Testis (tissue), 3 donors: ENCODE data around the gene TMEM63B. TPM values are rescaled to one million over a fixed set of nuclear protein-coding genes. Genes with fewer than 3 reads are reported as not detected.

Experiments used
- DNase-seq: peaks from one replicate; pipeline ENCODE4 v3.0.0-alpha.2; 2019
- H3K27ac ChIP-seq, 2 donors: fragments of 200-600 bp; sonication (generic); one replicate each; pipeline ENCODE4 v1.5.1; 2019
- H3K27me3 ChIP-seq: fragments of 200-600 bp; sonication (generic); one replicate; pipeline ENCODE4 v1.5.1; 2019
- H3K36me3 ChIP-seq: fragments of 200-600 bp; sonication (generic); one replicate; pipeline ENCODE4 v1.5.1; 2017; ENCODE audit warnings: low read depth; ENCODE audit errors: missing control alignments
- H3K4me1 ChIP-seq: fragments of 200-600 bp; sonication (generic); one replicate; pipeline ENCODE4 v1.5.1; 2019
- H3K4me3 ChIP-seq, 2 donors: fragments of 200-600 bp; sonication (generic); one replicate each; pipeline ENCODE4 v1.5.1; 2017 to 2019
- H3K9me3 ChIP-seq: fragments of 200-600 bp; sonication (generic); one replicate; pipeline ENCODE4 v1.5.1; 2017
- POLR2A ChIP-seq: fragments of 450-650 bp; IDR thresholded peaks from one replicate; pipeline ENCODE4 v1.6.1; 2017; ENCODE audit warnings: antibody characterized with exemption, mild to moderate bottlenecking, moderate library complexity
- WGBS, 2 donors: methylation state at CpG; one replicate each; pipeline ENCODE4 v1.1.5; 2018; 5-methylcytosine and 5-hydroxymethylcytosine counted together
- intact Hi-C: fragments of 100-400 bp; cut with DNase I; formaldehyde crosslinking; loops from one replicate; pipeline ENCODE4 v1.15.1; 2023; ENCODE audit warnings: low total_unique reads
- polyA plus RNA-seq: library from polyadenylated mRNA; stranded (reverse); fragments of 350-450 nt; fragmentation: Illumina TruSeq; extraction: RNeasy Lipid Tissue Mini Kit (QIAGEN cat#74804); gene quantifications from one replicate; pipeline ENCODE4 v1.2.3, GENCODE V29; 2014; ENCODE audit warnings: low read depth, low replicate concordance; ENCODE audit not compliant: insufficient read depth
- total RNA-seq, 2 donors: library from RNA; depleted of rRNA; stranded (reverse); fragments of >200 nt; gene quantifications; one replicate each; pipeline ENCODE4 v1.2.3, GENCODE V29; 2016
- TF ChIP-seq, protein P1 (sequence below), 3 experiments: fragments of 450-650 bp in 2 of 3; fragments of 200-600 bp in 1 of 3; sonication (generic) in 1 of 3; IDR thresholded peaks; one replicate each; pipeline ENCODE4 v1.5.1; 2016 to 2019; ENCODE audit warnings: antibody characterized with exemption in 3 of 3, mild to moderate bottlenecking in 2 of 3, moderate library complexity in 1 of 3

The TMEM63B gene
- total and polyA plus RNA-seq, 3 donors from 2014 or later: 79.0 to 170 (median 139) TPM

DNA sequence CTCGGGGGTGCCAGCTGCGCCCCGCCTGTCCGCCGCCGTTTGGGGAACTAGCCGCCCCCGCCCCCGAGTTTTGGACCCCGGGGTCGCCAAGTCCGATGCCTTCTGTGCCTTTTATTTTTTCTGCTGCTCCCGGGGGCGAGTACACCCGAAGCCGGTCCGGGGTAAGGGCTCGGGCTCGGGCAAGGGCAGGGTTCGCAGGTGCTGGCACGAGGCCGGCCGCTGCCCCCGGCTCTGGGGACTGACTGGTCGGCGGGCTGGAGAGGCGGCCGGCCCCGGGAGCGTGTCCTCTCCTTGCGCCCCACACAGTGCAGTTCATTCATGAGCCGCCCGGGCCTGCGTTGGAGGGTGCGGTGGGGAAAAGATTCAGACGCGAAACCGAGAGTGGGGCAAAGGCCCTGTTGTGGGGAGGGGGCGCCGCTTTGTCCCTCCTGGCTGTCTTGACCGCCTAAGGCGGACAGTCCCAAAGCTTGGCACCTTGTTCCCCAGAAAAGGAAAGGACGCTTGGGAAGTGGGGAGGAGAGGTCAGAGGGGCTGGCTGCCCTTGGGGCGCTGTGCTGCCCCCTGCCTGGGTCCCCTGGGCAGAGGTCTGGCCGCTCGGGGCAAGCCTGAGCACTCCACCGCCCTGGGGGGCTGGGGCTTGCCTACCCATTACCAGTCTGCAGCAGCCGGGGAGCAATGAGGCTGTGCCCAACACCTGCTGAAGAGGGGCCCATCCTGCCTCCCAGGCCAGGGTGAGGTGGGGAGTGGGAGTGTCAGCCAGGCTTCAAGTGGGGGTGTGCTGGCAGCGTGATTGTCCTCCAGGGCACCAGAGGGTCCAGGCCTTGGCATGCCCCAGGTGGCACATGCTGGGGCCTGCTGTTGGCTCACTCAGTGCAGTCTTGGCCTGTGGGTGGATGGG, 915 bp downstream of the TMEM63B start:
- Histone ChIP-seq H3K27me3 (no peaks in the 10 kb centered on the region), H3K9me3 (no peaks in the 10 kb centered on the region), H3K4me1 (peaks cover 33% of the 10 kb centered on the region), H3K27ac (peak overlapping the region; percentile 79), H3K4me3 (peak overlapping the region; percentile 86 to 89), H3K36me3 (no peaks in the 10 kb centered on the region)
- no peak for TF ChIP-seq POLR2A
- TF ChIP-seq, protein P1, sequence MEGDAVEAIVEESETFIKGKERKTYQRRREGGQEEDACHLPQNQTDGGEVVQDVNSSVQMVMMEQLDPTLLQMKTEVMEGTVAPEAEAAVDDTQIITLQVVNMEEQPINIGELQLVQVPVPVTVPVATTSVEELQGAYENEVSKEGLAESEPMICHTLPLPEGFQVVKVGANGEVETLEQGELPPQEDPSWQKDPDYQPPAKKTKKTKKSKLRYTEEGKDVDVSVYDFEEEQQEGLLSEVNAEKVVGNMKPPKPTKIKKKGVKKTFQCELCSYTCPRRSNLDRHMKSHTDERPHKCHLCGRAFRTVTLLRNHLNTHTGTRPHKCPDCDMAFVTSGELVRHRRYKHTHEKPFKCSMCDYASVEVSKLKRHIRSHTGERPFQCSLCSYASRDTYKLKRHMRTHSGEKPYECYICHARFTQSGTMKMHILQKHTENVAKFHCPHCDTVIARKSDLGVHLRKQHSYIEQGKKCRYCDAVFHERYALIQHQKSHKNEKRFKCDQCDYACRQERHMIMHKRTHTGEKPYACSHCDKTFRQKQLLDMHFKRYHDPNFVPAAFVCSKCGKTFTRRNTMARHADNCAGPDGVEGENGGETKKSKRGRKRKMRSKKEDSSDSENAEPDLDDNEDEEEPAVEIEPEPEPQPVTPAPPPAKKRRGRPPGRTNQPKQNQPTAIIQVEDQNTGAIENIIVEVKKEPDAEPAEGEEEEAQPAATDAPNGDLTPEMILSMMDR (IDR thresholded peaks at IDR 0.05): peak in 1 of 3 experiments; percentile 22
- intact Hi-C loops: no loop called here
- 0 to 3% methylated on average over 11 to 48 of the region's 49 CpGs for WGBS, 2 donors
- DNase-seq: peak; percentile 62

DNA sequence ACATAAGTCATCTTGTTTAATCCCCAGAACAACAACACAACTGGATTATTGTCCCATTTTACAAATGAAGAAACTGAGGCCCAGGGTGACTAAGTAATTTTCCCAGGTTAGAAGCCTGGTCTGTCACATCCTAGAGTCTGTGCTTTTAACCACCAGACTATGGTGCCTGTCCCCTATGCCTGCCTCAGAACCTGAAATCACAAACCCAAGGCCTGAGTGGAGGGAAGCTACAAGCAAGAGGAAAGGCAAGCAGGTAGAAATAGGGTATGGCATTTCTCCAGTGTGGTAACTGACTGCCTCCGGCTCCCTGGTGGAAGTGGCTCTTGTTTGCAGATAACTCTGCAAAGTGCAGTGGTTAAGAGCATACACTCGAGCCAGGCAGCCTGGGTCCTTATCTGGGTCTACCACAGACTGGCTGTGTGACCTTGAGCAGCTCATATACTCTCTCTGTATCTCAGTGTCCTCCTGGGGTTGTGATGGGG, 2.5 kb downstream of the TMEM63B start:
- Histone ChIP-seq H3K27me3 (no peaks in the 10 kb centered on the region), H3K4me1 (peaks cover 25% of the 10 kb centered on the region), H3K4me3 (no peak overlapping the region), H3K27ac (no peak overlapping the region), H3K36me3 (no peaks in the 10 kb centered on the region), H3K9me3 (no peaks in the 10 kb centered on the region)
- TF ChIP-seq POLR2A: no peak
- TF ChIP-seq, protein P1 (IDR thresholded peaks at IDR 0.05): no peak
- peak; percentile 75 for DNase-seq
- WGBS, 2 donors: 55 to 56% methylated on average over 2 of the region's 2 CpGs
- intact Hi-C loops: no loop called here

- H3K27me3 ChIP-seq: no peaks in the 10 kb centered on the region
- no peaks in the 10 kb centered on the region for H3K9me3 ChIP-seq
- no peak overlapping the region for H3K4me3 ChIP-seq
- intact Hi-C loops: no loop called here
- 80 to 100% methylated on average over 2 of the region's 2 CpGs for WGBS, 2 donors
- no peaks in the 10 kb centered on the region for H3K36me3 ChIP-seq
- no peak for TF ChIP-seq POLR2A
- TF ChIP-seq, protein P1 (IDR thresholded peaks at IDR 0.05): no peak
- H3K27ac ChIP-seq: no peak overlapping the region
- peaks cover 17% of the 10 kb centered on the region for H3K4me1 ChIP-seq
- no peak for DNase-seq
These were observed 4.5 kb downstream of the TMEM63B start for GRCh38 chr6:44131892-44132291.

- peaks cover 17% of the 10 kb centered on the region for H3K4me1 ChIP-seq
- no peak for TF ChIP-seq POLR2A
- TF ChIP-seq, protein P1 (IDR thresholded peaks at IDR 0.05): no peak
- no peak overlapping the region for H3K27ac ChIP-seq
- H3K36me3 ChIP-seq: no peaks in the 10 kb centered on the region
- no peak for DNase-seq
- intact Hi-C loops: no loop called here
- no peak overlapping the region for H3K4me3 ChIP-seq
- WGBS, 2 donors: 86 to 94% methylated on average over 4 of the region's 4 CpGs
- H3K9me3 ChIP-seq: no peaks in the 10 kb centered on the region
- no peaks in the 10 kb centered on the region for H3K27me3 ChIP-seq
These were observed 5.1 kb downstream of the TMEM63B start for GRCh38 chr6:44132476-44132875.
